ENCODE measurements around the gene HDLBP.

DNA sequence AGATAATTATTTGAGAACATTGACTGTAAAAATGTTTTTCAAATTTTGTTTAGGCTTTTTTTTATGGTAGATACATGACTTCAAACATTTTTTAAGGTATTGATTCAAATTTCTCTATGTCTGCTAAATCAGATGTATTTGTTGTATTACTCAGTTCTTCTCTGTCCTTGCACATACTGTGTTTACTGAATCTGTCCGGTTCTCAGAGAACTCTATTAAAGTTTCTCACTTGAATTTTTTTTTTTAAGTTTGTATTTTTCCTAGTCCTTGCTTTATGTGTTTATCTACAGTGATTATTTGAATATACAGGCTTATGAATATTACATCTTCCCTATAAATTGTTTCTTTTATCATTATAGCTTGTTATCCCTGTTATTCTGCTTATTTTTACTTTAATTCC lies 5.6 kb upstream of the HDLBP start:
- TF ChIP-seq EZH2phosphoT487 (IDR thresholded peaks at IDR 0.05; ENCODE audit: low read depth) = no peak
- TF ChIP-seq, protein P1, sequence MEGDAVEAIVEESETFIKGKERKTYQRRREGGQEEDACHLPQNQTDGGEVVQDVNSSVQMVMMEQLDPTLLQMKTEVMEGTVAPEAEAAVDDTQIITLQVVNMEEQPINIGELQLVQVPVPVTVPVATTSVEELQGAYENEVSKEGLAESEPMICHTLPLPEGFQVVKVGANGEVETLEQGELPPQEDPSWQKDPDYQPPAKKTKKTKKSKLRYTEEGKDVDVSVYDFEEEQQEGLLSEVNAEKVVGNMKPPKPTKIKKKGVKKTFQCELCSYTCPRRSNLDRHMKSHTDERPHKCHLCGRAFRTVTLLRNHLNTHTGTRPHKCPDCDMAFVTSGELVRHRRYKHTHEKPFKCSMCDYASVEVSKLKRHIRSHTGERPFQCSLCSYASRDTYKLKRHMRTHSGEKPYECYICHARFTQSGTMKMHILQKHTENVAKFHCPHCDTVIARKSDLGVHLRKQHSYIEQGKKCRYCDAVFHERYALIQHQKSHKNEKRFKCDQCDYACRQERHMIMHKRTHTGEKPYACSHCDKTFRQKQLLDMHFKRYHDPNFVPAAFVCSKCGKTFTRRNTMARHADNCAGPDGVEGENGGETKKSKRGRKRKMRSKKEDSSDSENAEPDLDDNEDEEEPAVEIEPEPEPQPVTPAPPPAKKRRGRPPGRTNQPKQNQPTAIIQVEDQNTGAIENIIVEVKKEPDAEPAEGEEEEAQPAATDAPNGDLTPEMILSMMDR (IDR thresholded peaks at IDR 0.05; ENCODE audit: low read depth, low read length) = no peak

Data from OCI-LY3 (cell line).